ENCODE measurements around the gene RNFT1.
"Not testable (repeated sequence)": the region's sequence is repeated elsewhere in the genome, so short reads cannot be mapped to it uniquely, and the experiment has no call there.

RNFT1 gene

GRCh38 chr17:59920637-59921036, 43.9 kb downstream of the RNFT1 start:
- DNase-seq: not testable (repeated sequence)

- DNase-seq: no peak
These were observed 48.1 kb downstream of the RNFT1 start for GRCh38 chr17:59916446-59916845.

DNA sequence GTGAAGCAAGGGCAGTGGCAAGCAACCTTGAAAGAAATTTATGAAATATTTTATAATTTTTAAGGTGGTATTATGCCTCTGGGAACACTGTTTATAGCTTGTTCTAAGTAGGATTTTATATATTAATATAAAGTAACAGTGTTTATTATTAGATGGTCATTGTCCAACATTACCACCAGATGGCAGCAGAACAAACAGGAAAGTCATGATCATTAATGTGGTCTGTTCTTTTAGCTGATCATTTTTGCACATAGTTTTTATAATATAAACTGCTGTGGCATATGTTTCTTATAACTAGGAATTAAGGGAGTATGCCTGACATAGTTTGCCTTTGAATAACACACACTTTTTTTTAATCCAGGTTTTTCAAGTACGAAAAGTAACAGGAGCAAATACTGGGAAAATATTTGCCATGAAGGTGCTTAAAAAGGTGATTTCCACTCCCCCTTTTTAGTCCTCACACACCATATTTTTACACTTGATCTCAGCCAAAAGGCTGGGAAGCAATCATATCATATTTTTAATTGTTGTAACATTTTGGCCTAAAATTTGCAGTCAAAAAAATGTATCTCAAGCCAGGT, 50.2 kb downstream of the RNFT1 start:
- DNase-seq: no peak

DNA sequence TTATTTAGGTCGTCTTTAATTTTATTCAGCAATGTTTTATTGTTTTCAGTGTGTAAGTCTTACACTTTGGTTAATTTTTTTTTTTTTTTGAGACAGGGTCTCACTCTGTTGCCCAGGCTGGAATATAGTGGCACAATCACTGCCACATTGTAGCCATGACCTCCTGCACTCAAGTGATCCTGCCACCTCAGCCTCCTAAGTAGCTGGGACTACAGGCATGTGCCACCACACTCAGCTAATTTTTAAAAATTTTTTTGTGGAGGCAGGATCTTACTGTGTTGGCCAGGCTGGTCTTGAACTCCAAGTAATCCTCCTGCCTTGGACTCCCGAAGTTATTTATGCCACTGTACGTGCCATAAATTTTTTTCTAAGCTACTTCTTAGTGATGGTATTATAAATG, 57.1 kb downstream of the RNFT1 start:
- no peak for DNase-seq

DNA sequence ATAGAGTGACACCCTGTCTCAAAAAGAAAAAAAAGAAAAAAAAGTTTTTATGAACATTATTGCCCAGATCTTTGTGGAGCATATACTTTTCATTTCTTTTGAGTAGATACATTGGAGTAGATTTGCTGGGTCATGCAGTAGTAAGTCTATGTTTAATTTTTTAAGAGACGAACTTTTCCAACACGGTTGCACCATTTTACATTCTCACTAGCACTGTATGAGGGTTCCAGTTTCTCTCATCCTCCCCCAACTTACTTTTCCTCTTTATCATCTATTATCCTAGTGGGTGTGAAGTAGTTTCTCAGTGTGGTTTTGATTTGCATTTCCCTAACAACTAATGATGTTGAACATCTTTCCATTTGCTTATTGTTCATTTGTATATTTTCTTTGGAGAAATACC, 61.1 kb downstream of the RNFT1 start:
- DNase-seq: no peak

Measured in NK-92 treated with Interleukin-12 subunit alpha and Interleukin-12 subunit beta, amount 100 ng/mL, for 24 hours (cell line).